Right renal pelvis (tissue), 4 donors: Measurements from ENCODE around the gene PTPRG. TPM values are rescaled to one million over a fixed set of nuclear protein-coding genes. Genes with fewer than 3 reads are reported as not detected.

Experiments
- DNase-seq, 4 donors: peaks; one replicate each; pipeline ENCODE4 v3.0.0-alpha.2; 2013; ENCODE audit warnings: low read depth in 4 of 4, low spot score in 3 of 4, missing footprints in 1 of 4
- polyA plus RNA-seq, 4 donors: library from polyadenylated mRNA; unstranded; fragments of 120-200 nt; gene quantifications; one replicate each; pipeline ENCODE4 v1.2.1, GENCODE V29; 2013; ENCODE audit not compliant: insufficient read length in 4 of 4

Gene PTPRG
- polyA plus RNA-seq, 4 donors = 76.3 to 93.4 (median 85.3) TPM

GRCh38 chr3:61582846-61583245, 21.5 kb downstream of the PTPRG start:
- DNase-seq = no peak

GRCh38 chr3:61583890-61584875, 22.8 kb downstream of the PTPRG start:
- no peak for DNase-seq

- no peak for DNase-seq
Observed at GRCh38 chr3:61589856-61590255, 28.5 kb downstream of the PTPRG start.

GRCh38 chr3:61591300-61591699, 29.9 kb downstream of the PTPRG start:
- no peak for DNase-seq

GRCh38 chr3:61593446-61594029, 32.2 kb downstream of the PTPRG start:
- DNase-seq = no peak

GRCh38 chr3:61594144-61594963, 33.0 kb downstream of the PTPRG start:
- DNase-seq = no peak

GRCh38 chr3:61594964-61595285, 33.6 kb downstream of the PTPRG start:
- DNase-seq = no peak

- no peak for DNase-seq
Observed at GRCh38 chr3:61595288-61595687, 33.9 kb downstream of the PTPRG start.

GRCh38 chr3:61595826-61596225, 34.5 kb downstream of the PTPRG start:
- DNase-seq = no peak

GRCh38 chr3:61597906-61598305, 36.5 kb downstream of the PTPRG start:
- no peak for DNase-seq

GRCh38 chr3:61600195-61600594, 38.8 kb downstream of the PTPRG start:
- DNase-seq = no peak

- DNase-seq = no peak
Observed at GRCh38 chr3:61601831-61602230, 40.5 kb downstream of the PTPRG start.

GRCh38 chr3:61602466-61602865, 41.1 kb downstream of the PTPRG start:
- no peak for DNase-seq

- DNase-seq = no peak
Observed at GRCh38 chr3:61605589-61606175, 44.3 kb downstream of the PTPRG start.

- DNase-seq = no peak
Observed at GRCh38 chr3:61606196-61606595, 44.8 kb downstream of the PTPRG start.

- DNase-seq = no peak
Observed at GRCh38 chr3:61608072-61608471, 46.7 kb downstream of the PTPRG start.

GRCh38 chr3:61608711-61609110, 47.3 kb downstream of the PTPRG start:
- DNase-seq = no peak

GRCh38 chr3:61610316-61610715, 48.9 kb downstream of the PTPRG start:
- DNase-seq = no peak

- no peak for DNase-seq
Observed at GRCh38 chr3:61612211-61613194, 51.1 kb downstream of the PTPRG start.

- DNase-seq = no peak
Observed at GRCh38 chr3:61613666-61614065, 52.3 kb downstream of the PTPRG start.
